ENCODE results near the gene OR10A3.

The OR10A3 gene

GRCh38 chr11:7967826-7968225 is 26.3 kb upstream of the OR10A3 start:
- Histone ChIP-seq H3K27ac (ENCODE audit: low read length, poor library complexity, severe bottlenecking) (no peak overlapping the region), H3K9ac (ENCODE audit: low read length) (no peak overlapping the region), H2AFZ (ENCODE audit: low read depth, low read length) (no peak overlapping the region), H3K4me3 (ENCODE audit: insufficient read depth in 1 of 2, low read depth in 1 of 2, low read length in 2 of 2) (no peak overlapping the region), H2BK12ac (ENCODE audit: low read length in 2 of 2) (no peak overlapping the region), H3K14ac (ENCODE audit: low read length in 2 of 2) (no peak overlapping the region), H3K9me3 (ENCODE audit: control insufficient read depth, low read length) (no peaks in the 10 kb centered on the region), H3K4me1 (ENCODE audit: control insufficient read depth, insufficient read depth, low read depth, low read length) (peaks cover 3% of the 10 kb centered on the region), H3K79me1 (replicated peaks; ENCODE audit: low read length, poor library complexity, severe bottlenecking) (no peaks in the 10 kb centered on the region), H4K8ac (ENCODE audit: low read length) (no peak overlapping the region), H2BK15ac (ENCODE audit: low read depth, poor library complexity, severe bottlenecking) (no peak overlapping the region), H2BK120ac (ENCODE audit: low read depth, low read length) (no peak overlapping the region), H4K91ac (ENCODE audit: low read length) (no peak overlapping the region), H3K4ac (ENCODE audit: low read depth in 1 of 2, low read length in 2 of 2) (no peak overlapping the region), H3K36me3 (ENCODE audit: control insufficient read depth in 1 of 2, insufficient read depth in 2 of 2, low read depth in 1 of 2, low read length in 2 of 2) (no peaks in the 10 kb centered on the region), H3K23ac (ENCODE audit: low read length in 2 of 2) (no peak overlapping the region), H2AK5ac (ENCODE audit: low read length, severe bottlenecking) (no peak overlapping the region), H3K27me3 (ENCODE audit: control insufficient read depth in 1 of 2, insufficient read depth in 1 of 2, low read length in 2 of 2) (no peaks in the 10 kb centered on the region), H3K18ac (ENCODE audit: low read depth in 1 of 2, low read length in 2 of 2) (no peak overlapping the region), H3K4me2 (ENCODE audit: low read length, poor library complexity, severe bottlenecking) (no peak overlapping the region), H2BK5ac (ENCODE audit: low read depth, low read length, poor library complexity, severe bottlenecking) (no peak overlapping the region)
- no peak for DNase-seq

DNA sequence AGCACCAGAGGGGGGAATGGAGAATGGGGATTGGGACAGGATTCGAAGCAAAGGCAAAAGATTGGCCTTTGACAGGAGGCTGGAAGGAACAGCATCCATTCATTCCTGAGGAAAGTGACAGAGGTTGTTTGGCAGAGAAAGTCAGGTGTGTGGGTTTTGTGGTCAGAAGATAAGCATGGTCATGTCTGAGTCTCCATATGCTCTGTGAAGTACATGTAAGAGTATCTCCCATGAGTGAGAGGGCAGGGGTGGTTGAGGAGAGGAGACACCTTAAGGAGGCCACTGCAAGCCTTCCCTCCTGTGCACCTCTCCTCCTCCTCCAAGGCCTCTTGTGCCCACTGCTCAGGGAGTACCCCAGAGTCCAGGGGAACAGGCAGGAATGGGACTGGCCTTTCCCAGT is 25.6 kb upstream of the OR10A3 start:
- Histone ChIP-seq H3K36me3 (ENCODE audit: control insufficient read depth in 1 of 2, insufficient read depth in 2 of 2, low read depth in 1 of 2, low read length in 2 of 2) (no peaks in the 10 kb centered on the region), H2BK12ac (ENCODE audit: low read length in 2 of 2) (no peak overlapping the region), H3K9me3 (ENCODE audit: control insufficient read depth, low read length) (no peaks in the 10 kb centered on the region), H2BK5ac (ENCODE audit: low read depth, low read length, poor library complexity, severe bottlenecking) (no peak overlapping the region), H3K4me1 (ENCODE audit: control insufficient read depth, insufficient read depth, low read depth, low read length) (peaks cover 3% of the 10 kb centered on the region), H3K79me1 (replicated peaks; ENCODE audit: low read length, poor library complexity, severe bottlenecking) (no peaks in the 10 kb centered on the region), H2BK120ac (ENCODE audit: low read depth, low read length) (no peak overlapping the region), H3K14ac (ENCODE audit: low read length in 2 of 2) (no peak overlapping the region), H2BK15ac (ENCODE audit: low read depth, poor library complexity, severe bottlenecking) (no peak overlapping the region), H2AFZ (ENCODE audit: low read depth, low read length) (no peak overlapping the region), H2AK5ac (ENCODE audit: low read length, severe bottlenecking) (no peak overlapping the region), H4K8ac (ENCODE audit: low read length) (no peak overlapping the region), H3K9ac (ENCODE audit: low read length) (no peak overlapping the region), H3K4me3 (ENCODE audit: insufficient read depth in 1 of 2, low read depth in 1 of 2, low read length in 2 of 2) (no peak overlapping the region), H3K4me2 (ENCODE audit: low read length, poor library complexity, severe bottlenecking) (no peak overlapping the region), H3K4ac (ENCODE audit: low read depth in 1 of 2, low read length in 2 of 2) (no peak overlapping the region), H3K23ac (ENCODE audit: low read length in 2 of 2) (no peak overlapping the region), H3K27me3 (ENCODE audit: control insufficient read depth in 1 of 2, insufficient read depth in 1 of 2, low read length in 2 of 2) (no peaks in the 10 kb centered on the region), H3K18ac (ENCODE audit: low read depth in 1 of 2, low read length in 2 of 2) (no peak overlapping the region), H3K27ac (ENCODE audit: low read length, poor library complexity, severe bottlenecking) (no peak overlapping the region), H4K91ac (ENCODE audit: low read length) (no peak overlapping the region)
- DNase-seq = no peak
- 74% methylated on average over 1 of the region's 1 CpG for WGBS

- Histone ChIP-seq H3K27me3 (ENCODE audit: control insufficient read depth in 1 of 2, insufficient read depth in 1 of 2, low read length in 2 of 2) (peaks cover 0 to 3% of the 10 kb centered on the region in 2 experiments), H2BK12ac (ENCODE audit: low read length in 2 of 2) (no peak within 1 kb of the TSS), H2AK5ac (ENCODE audit: low read length, severe bottlenecking) (no peak within 1 kb of the TSS), H2BK120ac (ENCODE audit: low read depth, low read length) (no peak within 1 kb of the TSS), H3K4ac (ENCODE audit: low read depth in 1 of 2, low read length in 2 of 2) (no peak within 1 kb of the TSS), H3K9me3 (ENCODE audit: control insufficient read depth, low read length) (no peaks in the 10 kb centered on the region), H3K4me1 (ENCODE audit: control insufficient read depth, insufficient read depth, low read depth, low read length) (peaks cover 3% of the 10 kb centered on the region), H3K4me2 (ENCODE audit: low read length, poor library complexity, severe bottlenecking) (no peak within 1 kb of the TSS), H4K91ac (ENCODE audit: low read length) (no peak within 1 kb of the TSS), H3K23ac (ENCODE audit: low read length in 2 of 2) (no peak within 1 kb of the TSS), H2BK15ac (ENCODE audit: low read depth, poor library complexity, severe bottlenecking) (no peak within 1 kb of the TSS), H2BK5ac (ENCODE audit: low read depth, low read length, poor library complexity, severe bottlenecking) (no peak within 1 kb of the TSS), H3K14ac (ENCODE audit: low read length in 2 of 2) (no peak within 1 kb of the TSS), H3K27ac (ENCODE audit: low read length, poor library complexity, severe bottlenecking) (no peak within 1 kb of the TSS), H4K8ac (ENCODE audit: low read length) (peak within 1 kb of the TSS; percentile 32), H3K79me1 (replicated peaks; ENCODE audit: low read length, poor library complexity, severe bottlenecking) (no peaks in the 10 kb centered on the region), H3K9ac (ENCODE audit: low read length) (peak within 1 kb of the TSS; percentile 82), H3K18ac (ENCODE audit: low read depth in 1 of 2, low read length in 2 of 2) (no peak within 1 kb of the TSS), H2AFZ (ENCODE audit: low read depth, low read length) (no peak within 1 kb of the TSS), H3K4me3 (ENCODE audit: insufficient read depth in 1 of 2, low read depth in 1 of 2, low read length in 2 of 2) (peak within 1 kb of the TSS in 1 of 2 experiments; percentile 28), H3K36me3 (ENCODE audit: control insufficient read depth in 1 of 2, insufficient read depth in 2 of 2, low read depth in 1 of 2, low read length in 2 of 2) (no peaks in the 10 kb centered on the region)
- no CpG with 5 or more reads among the region's 1 CpG for WGBS
- peak; percentile 6 for DNase-seq
These were observed 23.9 kb upstream of the OR10A3 start, which contains the start of gene NLRP10 for GRCh38 chr11:7965386-7965785. Gene NLRP10 (minus strand): TSS chr11:7965447. CDS start chr11:7963495, 1,952 bp downstream.

- Histone ChIP-seq H3K14ac (ENCODE audit: low read length in 2 of 2) (no peak overlapping the region), H3K4me1 (ENCODE audit: control insufficient read depth, insufficient read depth, low read depth, low read length) (peaks cover 3% of the 10 kb centered on the region), H3K9ac (ENCODE audit: low read length) (peak overlapping the region; percentile 82), H3K4me2 (ENCODE audit: low read length, poor library complexity, severe bottlenecking) (no peak overlapping the region), H2BK5ac (ENCODE audit: low read depth, low read length, poor library complexity, severe bottlenecking) (no peak overlapping the region), H3K36me3 (ENCODE audit: control insufficient read depth in 1 of 2, insufficient read depth in 2 of 2, low read depth in 1 of 2, low read length in 2 of 2) (no peaks in the 10 kb centered on the region), H3K4me3 (ENCODE audit: insufficient read depth in 1 of 2, low read depth in 1 of 2, low read length in 2 of 2) (peak overlapping the region in 1 of 2 experiments; percentile 28), H2BK120ac (ENCODE audit: low read depth, low read length) (no peak overlapping the region), H4K91ac (ENCODE audit: low read length) (no peak overlapping the region), H2BK12ac (ENCODE audit: low read length in 2 of 2) (no peak overlapping the region), H2AK5ac (ENCODE audit: low read length, severe bottlenecking) (no peak overlapping the region), H4K8ac (ENCODE audit: low read length) (no peak overlapping the region), H3K23ac (ENCODE audit: low read length in 2 of 2) (no peak overlapping the region), H3K9me3 (ENCODE audit: control insufficient read depth, low read length) (no peaks in the 10 kb centered on the region), H2BK15ac (ENCODE audit: low read depth, poor library complexity, severe bottlenecking) (no peak overlapping the region), H3K27ac (ENCODE audit: low read length, poor library complexity, severe bottlenecking) (no peak overlapping the region), H3K27me3 (ENCODE audit: control insufficient read depth in 1 of 2, insufficient read depth in 1 of 2, low read length in 2 of 2) (peaks cover 0 to 5% of the 10 kb centered on the region in 2 experiments), H3K4ac (ENCODE audit: low read depth in 1 of 2, low read length in 2 of 2) (no peak overlapping the region), H3K79me1 (replicated peaks; ENCODE audit: low read length, poor library complexity, severe bottlenecking) (no peaks in the 10 kb centered on the region), H3K18ac (ENCODE audit: low read depth in 1 of 2, low read length in 2 of 2) (no peak overlapping the region), H2AFZ (ENCODE audit: low read depth, low read length) (no peak overlapping the region)
- DNase-seq = peak; percentile 5
These were observed 23.4 kb upstream of the OR10A3 start for GRCh38 chr11:7964873-7965272.
